ENCODE results near the gene ALKBH7. TPM values are rescaled to one million over a fixed set of nuclear protein-coding genes. Genes with fewer than 3 reads are reported as not detected.

ALKBH7 gene, protein sequence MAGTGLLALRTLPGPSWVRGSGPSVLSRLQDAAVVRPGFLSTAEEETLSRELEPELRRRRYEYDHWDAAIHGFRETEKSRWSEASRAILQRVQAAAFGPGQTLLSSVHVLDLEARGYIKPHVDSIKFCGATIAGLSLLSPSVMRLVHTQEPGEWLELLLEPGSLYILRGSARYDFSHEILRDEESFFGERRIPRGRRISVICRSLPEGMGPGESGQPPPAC
- 136 and 172 TPM in 2 replicates for total RNA-seq

DNA sequence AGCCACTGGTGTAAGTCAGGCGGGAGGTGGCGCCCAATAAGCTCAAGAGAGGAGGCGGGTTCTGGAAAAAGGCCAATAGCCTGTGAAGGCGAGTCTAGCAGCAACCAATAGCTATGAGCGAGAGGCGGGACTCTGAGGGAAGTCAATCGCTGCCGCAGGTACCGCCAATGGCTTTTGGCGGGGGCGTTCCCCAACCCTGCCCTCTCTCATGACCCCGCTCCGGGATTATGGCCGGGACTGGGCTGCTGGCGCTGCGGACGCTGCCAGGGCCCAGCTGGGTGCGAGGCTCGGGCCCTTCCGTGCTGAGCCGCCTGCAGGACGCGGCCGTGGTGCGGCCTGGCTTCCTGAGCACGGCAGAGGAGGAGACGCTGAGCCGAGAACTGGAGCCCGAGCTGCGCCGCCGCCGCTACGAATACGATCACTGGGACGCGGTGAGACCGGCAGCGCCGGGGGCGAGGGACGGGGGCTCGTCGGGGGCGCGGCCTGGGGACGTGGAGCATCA is at the start of gene ALKBH7:
TSS of gene ALKBH7 (plus strand) at position 201 of the 502 bp plus-strand sequence. CDS start at position 228, 27 bp downstream.

DNA sequence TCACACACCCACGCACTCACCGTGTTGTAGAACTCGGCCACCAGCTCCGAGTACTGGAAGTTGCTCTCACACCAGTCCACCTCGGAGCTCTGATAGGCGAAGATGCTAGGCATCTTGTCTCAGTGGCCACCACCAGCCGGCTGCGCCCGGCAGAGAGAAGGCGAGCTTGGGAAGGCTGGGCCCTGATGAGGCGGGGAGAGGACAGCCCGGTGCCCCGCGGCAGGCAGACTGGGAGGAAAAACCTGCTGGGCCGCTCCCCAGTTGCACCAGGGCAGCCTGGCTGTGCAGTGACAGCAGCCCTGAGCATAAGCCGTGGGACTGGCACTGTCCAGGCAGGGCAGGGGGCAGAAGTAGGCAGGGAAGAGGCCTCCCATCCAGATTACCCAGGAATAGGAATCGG is 39.2 kb upstream of the ALKBH7 start, which contains the start of gene ACER1:
TSS of gene ACER1 (minus strand) at position 174 of the 400 bp plus-strand sequence. CDS start at position 113, 61 bp downstream.

DNA sequence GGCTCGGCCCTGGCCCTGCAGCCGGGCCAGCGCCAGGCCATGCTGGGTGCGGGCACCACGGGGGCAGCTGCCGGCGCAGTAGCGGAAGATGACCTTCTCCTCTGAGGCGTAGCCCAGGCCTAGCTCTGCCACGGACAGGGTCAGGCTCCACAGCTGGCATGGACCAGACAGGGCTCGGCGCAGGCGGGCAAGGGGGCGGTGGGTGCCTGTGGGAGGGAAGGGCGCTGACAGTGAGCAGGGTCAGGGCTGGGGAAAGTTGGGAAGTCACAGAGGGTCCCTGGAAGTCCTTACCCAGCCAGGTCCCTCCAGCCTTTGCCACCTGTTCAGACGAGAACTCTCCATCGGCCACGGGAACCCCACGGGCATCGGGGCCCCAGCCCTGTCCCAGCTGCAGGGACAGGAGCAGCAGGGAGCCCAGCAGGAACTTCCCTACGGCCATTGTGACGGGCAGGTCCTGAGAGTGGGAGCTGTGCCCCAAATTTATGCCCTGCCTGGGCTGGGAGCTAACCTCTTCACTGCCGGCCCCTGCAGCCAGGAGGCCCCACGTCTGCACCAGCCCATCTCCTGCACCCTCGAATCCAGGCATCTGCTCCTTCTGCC is 2.9 kb downstream of the ALKBH7 start, which contains the start of gene PSPN:
TSS of gene PSPN (minus strand) at position 523 of the 600 bp plus-strand sequence. CDS start at position 439, 84 bp downstream.

DNA sequence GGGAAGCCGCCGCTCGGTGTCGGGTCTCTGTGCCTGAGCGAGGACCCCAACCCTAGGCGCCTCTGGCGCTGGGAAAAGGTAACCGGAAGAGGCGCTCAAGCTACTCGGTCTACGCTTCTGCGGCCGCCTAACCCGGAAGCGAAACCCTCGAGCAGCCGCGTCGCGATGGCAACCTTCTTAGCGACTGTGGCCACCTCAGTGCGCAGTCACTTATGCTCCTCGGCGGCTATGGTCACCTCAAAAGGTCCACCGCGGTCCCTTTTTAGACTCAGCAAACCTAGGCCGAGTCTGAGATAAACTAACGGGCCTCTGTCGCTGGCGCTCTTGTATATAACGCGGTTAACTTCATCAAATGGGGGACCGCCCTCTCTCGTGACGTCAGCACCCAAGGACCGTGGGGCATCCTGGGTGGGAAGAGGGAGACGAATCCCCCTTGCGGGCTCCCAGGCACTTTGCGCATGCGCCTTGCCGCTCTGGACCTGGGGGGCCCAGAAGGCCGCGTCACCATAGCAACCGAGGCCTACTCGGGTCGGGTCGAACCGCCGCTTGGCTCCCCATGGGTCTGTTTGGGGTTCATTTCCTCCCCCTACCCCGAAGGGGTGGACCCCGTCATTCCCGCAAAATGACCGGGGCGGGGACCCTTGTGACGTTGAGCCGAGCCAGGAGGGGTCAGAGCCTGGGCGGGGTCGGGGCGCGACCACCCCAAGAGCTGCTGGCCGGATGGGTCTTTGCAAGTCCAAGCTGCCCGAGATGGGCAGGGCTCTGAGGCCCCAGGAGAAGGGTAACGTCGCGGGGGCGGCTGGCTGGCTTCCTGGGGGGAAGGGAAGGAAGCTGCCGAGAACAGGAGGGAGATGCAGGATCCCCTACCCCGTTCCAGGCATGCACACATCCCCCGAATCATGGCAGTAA is 20.7 kb downstream of the ALKBH7 start, which contains the start of gene GTF2F1:
TSS of gene GTF2F1 (minus strand) at position 91 of the 909 bp plus-strand sequence. CDS start 169 bp downstream, outside the sequence.

DNA sequence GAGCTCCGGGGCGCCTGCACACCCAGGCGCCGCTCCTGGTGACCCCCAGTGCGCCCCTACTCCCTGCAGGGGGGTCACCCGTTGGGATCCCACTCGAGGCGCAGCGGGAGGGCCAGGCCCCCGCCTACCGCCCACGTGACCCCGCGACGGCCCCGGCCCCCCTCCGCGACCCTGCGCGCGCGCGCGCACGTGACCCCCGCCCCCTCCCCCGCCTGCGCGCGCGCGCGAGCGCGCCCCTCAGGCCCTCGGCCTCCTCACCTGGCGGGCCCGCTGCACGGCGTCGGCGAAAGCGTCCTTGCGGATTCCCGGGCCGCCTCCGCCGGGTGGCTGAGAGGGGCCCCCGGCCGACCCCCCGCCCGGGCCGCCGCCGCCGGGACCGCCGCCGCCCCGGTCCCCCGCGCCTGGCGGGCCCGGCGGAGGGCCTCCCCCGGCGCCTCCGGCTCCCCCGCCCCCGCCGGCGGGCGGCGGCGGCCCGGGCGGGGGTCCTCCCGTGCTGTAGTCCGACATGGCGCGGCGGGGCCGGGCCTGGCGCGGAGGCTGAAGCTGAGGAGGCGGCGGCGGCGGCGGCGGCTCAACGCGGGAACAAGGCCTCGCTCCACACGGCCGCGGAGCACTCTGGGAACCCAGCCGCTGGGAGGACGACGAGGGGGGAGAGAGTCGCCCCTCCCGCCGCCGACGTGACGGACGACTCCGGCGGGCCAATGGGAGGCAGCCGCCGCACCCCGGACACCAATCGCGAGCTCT is 51.8 kb downstream of the ALKBH7 start, which contains the start of gene KHSRP:
TSS of gene KHSRP (minus strand) at position 617 of the 744 bp plus-strand sequence. CDS start at position 507, 110 bp downstream.

Other genes with a start within 250 kb of the ALKBH7 start
- not detected in 2 replicates for gene ACSBG2, start 237.1 kb upstream of the ALKBH7 start, total RNA-seq
- 27.8 and 40.6 TPM in 2 replicates for gene MLLT1, start 92.8 kb upstream of the ALKBH7 start, total RNA-seq
- gene ACER1, start 39.2 kb upstream of the ALKBH7 start, total RNA-seq: not detected in 2 replicates
- gene CLPP, start 11.3 kb upstream of the ALKBH7 start, total RNA-seq: 85.9 and 130 TPM in 2 replicates
- 1.0 and 1.2 TPM in 2 replicates for gene PSPN, start 3.1 kb downstream of the ALKBH7 start, total RNA-seq
- 36.1 and 43.7 TPM in 2 replicates for gene GTF2F1, start 20.4 kb downstream of the ALKBH7 start, total RNA-seq
- 143 and 156 TPM in 2 replicates for gene KHSRP, start 52.0 kb downstream of the ALKBH7 start, total RNA-seq
- gene SLC25A41, start 61.0 kb downstream of the ALKBH7 start, total RNA-seq: not detected in 2 replicates
- 57.4 and 58.3 TPM in 2 replicates for gene SLC25A23, start 87.0 kb downstream of the ALKBH7 start, total RNA-seq
- not detected in 2 replicates for gene CRB3, start 91.5 kb downstream of the ALKBH7 start, total RNA-seq
- gene DENND1C, start 109.0 kb downstream of the ALKBH7 start, total RNA-seq: 0.09 TPM in 1 of 2 replicates, not detected in the other
- gene TUBB4A, start 129.5 kb downstream of the ALKBH7 start, total RNA-seq: not detected in 2 replicates
- gene TNFSF9, start 158.2 kb downstream of the ALKBH7 start, total RNA-seq: 0.34 and 1.8 TPM in 2 replicates
- 0.17 TPM in 1 of 2 replicates, not detected in the other for gene CD70, start 218.4 kb downstream of the ALKBH7 start, total RNA-seq